K562 (cell line): ENCODE measurements around the gene PLA2R1.

Source experiments
- TAF1 ChIP-seq: IDR thresholded peaks from 2 replicates; pipeline ENCODE4 v1.6.1; 2011; ENCODE audit warnings: mild to moderate bottlenecking, low read length, moderate library complexity; ENCODE audit not compliant: insufficient read depth, control insufficient read depth, severe bottlenecking; ENCODE audit errors: extremely low read depth
- ZBTB9 ChIP-seq: fragments of 450-650 bp; formaldehyde crosslinking; IDR thresholded peaks from 2 replicates; pipeline ENCODE4 v1.4.0; 2020; ENCODE audit warnings: mild to moderate bottlenecking, moderate library complexity

- TF ChIP-seq TAF1 (no peak), ZBTB9 (CRISPR knock-in tag) (no peak)
These were observed 165.3 kb downstream of the PLA2R1 start for GRCh38 chr2:159897081-159897480.
